ENCODE data around the gene FBXL19.
A peak's percentile ranks its signal among the peaks of the same experiment; 100 is the strongest.

FBXL19 gene

DNA sequence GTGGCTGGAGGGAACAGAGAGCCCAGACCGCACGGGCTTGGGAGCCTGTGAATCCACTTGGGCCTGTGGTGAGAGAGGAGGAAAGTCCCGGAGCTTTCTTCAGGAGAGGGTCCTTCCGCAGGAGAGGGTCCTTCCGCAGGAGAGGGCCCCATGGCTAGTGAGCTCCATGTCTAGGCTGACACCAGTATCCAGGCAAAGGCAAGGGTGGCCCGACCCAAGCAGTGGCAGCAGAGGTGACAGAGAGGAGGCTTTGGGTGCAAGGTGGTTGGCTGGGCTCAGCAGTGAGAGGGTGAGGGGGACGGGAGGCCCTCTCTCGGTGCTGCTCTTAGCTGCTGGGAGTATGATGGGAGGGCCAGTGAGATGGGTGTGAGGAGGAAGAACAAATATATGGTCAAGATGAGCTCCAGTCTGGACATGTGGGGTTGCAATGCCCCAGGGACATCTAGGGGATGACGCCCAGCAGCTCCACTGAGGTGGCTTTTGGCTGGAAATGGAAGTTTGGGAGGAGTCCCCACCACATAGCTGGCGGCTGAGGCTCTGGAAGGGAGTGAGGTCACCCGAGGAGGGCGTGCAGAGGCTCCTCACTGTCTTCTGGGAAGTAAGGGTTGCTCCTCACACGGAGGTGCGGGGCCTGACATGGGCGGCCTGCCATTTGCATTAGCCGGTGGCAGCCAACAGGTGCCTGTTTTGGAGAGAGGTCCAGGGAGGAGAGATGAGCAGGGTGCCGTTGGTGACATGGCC lies 59.3 kb downstream of the FBXL19 start:
- DNase-seq (ENCODE audit: extremely low spot score, insufficient read length, low read depth) (no peak), FAIRE-seq (no peak)

DNA sequence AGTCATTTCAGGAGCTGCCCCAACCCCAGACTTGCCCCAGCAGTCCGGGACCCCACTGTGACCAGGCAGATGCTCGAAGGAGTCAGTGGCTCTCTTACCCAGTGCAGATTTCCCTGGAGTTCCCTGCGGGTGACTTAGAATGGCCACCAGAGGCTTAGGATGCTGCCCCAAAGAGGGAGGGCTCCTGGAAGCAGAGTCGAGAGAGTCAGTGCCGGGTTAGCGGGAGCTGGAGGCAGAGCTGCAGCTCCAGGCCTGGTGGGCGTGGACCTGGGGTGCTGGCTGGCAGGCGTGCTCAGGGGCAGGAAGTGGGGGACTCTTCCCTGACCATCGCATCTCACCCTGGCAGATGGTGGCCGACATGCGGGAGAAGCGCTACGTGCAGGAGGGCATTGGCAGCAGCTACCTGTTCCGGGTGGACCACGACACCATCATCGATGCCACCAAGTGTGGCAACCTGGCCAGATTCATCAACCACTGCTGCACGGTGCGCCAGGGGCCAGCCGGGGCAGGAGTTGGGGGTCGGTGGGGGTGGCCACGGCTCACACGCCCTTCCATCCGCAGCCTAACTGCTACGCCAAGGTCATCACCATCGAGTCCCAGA lies 60.0 kb downstream of the FBXL19 start:
- DNase-seq (ENCODE audit: extremely low spot score, insufficient read length, low read depth) (no peak), FAIRE-seq (no peak)

DNA sequence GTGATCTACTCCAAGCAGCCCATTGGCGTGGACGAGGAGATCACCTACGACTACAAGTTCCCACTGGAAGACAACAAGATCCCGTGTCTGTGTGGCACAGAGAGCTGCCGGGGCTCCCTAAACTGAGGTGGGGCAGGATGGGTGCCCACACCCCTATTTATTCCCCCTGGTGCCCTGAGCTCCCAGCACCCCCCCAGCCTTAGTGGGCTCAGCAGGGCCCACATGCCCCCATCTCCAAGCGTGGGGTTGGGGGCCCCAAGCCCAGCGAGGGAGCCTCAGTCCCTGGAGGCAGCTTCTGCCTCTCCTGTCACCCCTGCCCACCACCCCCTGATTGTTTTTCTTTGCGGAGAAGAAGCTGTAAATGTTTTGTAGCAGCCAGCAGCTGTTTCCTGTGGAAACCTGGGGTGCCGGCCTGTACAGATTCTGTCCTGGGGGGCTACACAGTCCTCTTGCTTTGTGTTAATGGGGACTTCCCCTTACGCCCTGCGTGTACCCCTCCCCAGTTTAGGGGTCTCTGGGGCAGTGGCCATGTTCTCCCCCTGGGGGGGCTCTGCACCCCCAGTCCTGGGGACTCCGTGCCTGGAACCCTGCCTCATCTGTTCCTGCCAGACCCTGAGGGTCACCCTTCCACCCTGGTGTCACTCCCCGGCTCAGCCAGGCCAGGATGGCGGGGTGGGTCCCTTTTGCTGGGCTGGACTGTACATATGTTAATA lies 60.7 kb downstream of the FBXL19 start:
- no peak for DNase-seq (ENCODE audit: extremely low spot score, insufficient read length, low read depth)
- no peak for FAIRE-seq

DNA sequence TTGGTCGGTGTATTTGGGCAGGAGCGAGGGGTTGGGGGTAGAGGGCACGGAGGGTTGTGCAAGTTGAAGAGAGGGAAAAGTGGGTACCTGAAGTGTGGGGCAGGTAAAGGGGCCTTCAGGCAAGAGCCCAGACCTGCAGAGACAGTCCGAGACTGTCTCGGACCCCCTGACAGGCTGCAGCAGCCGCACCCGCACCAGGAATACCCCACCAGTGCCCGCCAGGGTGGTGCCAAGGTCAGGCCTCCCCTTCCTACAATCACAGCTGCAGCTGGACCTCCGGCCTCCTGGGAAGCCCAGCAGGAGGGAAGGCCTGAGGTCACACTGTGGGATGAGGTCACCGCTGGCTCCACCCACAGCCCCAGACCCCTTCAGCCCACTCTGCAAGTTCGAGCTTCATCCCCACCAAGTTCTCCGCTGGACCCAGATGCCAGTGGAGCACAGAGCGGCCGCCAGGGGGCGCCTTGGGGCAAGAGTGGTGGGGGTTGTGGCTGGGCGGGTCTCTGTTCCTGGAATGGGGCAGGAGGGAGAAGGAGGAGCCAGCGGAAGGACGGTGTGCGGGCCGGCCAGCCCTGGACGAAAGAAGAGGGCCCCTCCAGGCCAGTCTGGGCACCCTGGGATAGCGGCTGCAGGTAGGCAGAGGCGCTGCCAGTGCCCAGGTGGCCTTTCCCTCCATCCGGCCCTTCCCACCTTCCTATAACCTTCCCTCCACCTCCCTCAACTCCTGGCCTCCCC lies 61.5 kb downstream of the FBXL19 start, which contains the start of gene HSD3B7:
HSD3B7 (plus strand) TSS at position 539 of the 732 bp plus-strand sequence. CDS start 452 bp downstream, outside the sequence.
- FAIRE-seq = peak; percentile 38
- peak; percentile 78 for DNase-seq (ENCODE audit: extremely low spot score, insufficient read length, low read depth)

DNA sequence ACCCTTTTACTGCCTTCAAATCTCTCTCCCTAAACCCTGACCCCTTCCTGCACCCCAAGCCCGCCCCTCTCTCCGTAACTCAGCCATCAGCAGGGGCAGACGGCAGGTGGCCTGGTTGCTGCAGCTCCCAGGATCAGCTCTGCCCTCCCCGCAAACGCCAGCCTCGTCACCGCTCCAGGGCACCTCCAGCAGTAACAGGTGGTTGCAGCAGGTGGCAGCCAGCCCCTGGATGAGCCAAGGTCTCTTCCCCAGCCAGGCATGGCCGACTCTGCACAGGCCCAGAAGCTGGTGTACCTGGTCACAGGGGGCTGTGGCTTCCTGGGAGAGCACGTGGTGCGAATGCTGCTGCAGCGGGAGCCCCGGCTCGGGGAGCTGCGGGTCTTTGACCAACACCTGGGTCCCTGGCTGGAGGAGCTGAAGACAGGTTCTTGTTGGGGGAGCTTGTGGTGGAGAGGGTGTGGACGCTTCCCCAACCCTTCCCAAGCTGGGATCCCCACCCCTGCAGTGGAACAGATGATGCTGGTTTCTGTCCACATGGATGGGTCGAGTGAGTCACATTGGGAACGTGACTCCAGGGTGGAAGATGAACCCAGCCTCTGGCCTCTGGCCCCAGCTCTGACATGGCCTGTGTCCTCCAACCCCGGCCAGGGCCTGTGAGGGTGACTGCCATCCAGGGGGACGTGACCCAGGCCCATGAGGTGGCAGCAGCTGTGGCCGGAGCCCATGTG lies 62.2 kb downstream of the FBXL19 start:
- DNase-seq (ENCODE audit: extremely low spot score, insufficient read length, low read depth) = no peak
- no peak for FAIRE-seq

DNA sequence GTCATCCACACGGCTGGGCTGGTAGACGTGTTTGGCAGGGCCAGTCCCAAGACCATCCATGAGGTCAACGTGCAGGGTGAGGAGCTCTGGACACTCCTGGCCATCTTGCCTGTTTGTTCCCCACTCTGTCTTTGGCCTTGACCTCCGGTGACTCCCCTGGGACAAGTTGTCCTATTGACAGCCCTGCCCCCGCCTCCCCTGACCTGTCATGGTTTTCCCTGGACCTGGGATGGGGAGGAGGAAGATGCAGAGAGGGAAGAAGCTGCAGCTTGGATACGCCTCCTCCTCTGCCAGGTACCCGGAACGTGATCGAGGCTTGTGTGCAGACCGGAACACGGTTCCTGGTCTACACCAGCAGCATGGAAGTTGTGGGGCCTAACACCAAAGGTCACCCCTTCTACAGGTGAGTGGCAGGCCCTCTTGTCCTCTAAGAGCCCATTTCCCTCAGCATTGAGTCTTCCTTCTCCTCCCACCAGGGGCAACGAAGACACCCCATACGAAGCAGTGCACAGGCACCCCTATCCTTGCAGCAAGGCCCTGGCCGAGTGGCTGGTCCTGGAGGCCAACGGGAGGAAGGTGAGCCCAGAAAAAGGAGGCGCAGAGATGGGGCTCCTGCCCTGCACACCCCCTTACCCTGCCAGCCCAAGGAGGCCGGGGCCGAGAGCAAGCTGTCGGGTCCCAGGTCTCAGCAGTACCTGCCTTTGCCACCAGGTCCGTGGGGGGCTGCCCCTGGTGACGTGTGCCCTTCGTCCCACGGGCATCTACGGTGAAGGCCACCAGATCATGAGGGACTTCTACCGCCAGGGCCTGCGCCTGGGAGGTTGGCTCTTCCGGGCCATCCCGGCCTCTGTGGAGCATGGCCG lies 63.0 kb downstream of the FBXL19 start:
- FAIRE-seq (no peak), DNase-seq (ENCODE audit: extremely low spot score, insufficient read length, low read depth) (no peak)

DNA sequence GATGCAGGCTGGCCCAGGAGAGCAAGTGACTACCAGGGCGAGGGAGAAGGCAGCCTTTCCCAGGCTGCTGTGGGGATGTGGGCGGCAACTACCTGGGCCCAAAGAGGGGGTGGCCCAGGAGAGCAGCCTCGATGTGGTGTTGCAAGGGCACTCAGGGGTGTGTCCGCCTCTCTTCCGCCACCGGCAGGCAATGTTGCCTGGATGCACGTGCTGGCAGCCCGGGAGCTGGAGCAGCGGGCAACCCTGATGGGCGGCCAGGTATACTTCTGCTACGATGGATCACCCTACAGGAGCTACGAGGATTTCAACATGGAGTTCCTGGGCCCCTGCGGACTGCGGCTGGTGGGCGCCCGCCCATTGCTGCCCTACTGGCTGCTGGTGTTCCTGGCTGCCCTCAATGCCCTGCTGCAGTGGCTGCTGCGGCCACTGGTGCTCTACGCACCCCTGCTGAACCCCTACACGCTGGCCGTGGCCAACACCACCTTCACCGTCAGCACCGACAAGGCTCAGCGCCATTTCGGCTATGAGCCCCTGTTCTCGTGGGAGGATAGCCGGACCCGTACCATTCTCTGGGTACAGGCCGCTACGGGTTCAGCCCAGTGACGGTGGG lies 64.3 kb downstream of the FBXL19 start:
- DNase-seq (ENCODE audit: extremely low spot score, insufficient read length, low read depth) (no peak), FAIRE-seq (no peak)

DNA sequence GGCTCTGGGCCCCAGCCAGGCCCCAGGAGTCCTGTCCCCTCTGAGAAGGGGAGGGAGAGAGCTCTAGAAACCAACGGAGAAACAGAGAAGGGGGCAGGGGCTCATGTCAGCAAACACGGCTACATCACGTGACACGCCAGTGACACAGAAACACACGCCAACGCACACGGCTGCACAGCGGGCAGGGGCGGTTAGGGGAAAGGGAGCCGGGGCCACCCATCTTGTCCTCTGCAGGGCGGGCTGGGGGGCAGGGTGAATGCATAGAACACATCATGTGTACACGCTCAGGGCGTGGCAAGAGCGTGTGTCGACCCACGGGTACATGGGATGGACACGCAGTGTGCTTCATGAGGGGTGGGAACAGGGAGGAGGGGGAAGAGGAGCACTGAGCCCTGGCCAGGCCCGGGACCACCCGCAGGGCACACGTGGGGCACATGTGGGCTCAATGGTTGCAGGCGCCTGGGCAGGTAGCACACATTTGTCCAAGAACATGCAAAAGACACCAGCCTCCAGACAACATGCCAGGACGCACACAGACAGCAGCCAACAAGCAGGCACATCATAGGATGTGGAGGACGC lies 66.2 kb downstream of the FBXL19 start:
- FAIRE-seq = no peak
- no peak for DNase-seq (ENCODE audit: extremely low spot score, insufficient read length, low read depth)

DNA sequence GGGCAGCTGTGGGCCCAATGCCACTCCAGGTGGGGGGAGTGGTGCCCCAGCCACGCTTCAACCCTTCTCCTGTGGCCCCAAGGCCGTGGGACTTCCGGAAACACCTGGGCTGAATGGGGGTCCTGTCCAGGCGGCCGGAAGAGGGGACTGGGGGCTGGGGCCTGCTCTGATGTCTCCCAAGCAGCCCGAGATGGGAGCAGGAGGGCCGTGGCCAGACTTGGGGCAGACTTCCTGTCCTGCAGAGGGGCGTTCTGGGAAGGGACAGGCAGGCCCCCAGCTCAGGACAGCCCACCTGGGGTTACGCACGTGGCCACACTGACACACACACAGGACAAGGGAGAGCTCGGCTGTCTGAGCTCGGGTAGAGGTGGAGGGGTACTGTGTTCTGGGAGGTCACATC lies 66.7 kb downstream of the FBXL19 start:
- FAIRE-seq (no peak), DNase-seq (ENCODE audit: extremely low spot score, insufficient read length, low read depth) (no peak)

DNA sequence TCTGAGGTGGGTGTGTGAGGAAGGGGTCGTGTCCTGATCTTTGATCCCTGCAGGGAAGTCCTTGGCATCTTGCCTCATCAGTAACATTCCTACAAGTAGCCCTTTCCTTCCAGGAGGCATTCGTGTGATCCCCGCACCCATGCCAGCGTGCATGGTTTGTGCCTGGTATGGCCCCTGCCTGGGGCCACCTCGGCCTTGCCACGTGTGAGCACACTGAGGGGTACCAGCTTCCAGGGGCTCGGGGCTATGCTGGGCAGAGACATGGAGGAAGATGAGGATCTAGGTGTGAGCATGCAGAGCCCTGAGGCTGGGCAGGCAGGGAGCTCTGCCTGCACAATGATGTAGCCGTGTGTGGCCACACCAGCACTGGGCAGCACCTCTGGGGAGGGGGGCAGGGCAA lies 67.7 kb downstream of the FBXL19 start:
- DNase-seq (ENCODE audit: extremely low spot score, insufficient read length, low read depth) (no peak), FAIRE-seq (no peak)

DNA sequence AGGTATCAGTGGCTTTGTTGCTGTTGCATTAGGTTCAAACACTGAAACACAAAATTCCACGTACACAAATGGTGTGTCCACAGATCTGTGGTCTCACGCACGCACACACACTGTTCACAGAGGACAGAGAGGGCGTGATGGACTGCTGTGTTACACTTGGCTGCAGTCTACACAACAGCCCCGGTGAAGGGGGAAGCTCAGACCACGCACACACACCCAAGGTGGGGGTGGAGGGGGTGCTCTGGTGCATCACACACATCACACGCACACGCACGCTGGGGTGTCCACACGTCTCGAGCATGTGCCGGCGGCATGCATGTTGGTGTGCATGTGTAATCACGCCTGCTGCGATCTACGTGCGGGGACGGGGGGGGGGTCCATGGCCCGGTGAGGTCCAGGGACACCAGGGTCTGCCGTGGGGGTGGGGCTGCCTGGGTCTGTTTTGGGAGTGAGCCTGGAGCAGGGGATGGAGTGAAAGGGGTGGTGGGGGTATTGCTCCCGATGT lies 69.0 kb downstream of the FBXL19 start:
- FAIRE-seq (no peak), DNase-seq (ENCODE audit: extremely low spot score, insufficient read length, low read depth) (no peak)

DNA sequence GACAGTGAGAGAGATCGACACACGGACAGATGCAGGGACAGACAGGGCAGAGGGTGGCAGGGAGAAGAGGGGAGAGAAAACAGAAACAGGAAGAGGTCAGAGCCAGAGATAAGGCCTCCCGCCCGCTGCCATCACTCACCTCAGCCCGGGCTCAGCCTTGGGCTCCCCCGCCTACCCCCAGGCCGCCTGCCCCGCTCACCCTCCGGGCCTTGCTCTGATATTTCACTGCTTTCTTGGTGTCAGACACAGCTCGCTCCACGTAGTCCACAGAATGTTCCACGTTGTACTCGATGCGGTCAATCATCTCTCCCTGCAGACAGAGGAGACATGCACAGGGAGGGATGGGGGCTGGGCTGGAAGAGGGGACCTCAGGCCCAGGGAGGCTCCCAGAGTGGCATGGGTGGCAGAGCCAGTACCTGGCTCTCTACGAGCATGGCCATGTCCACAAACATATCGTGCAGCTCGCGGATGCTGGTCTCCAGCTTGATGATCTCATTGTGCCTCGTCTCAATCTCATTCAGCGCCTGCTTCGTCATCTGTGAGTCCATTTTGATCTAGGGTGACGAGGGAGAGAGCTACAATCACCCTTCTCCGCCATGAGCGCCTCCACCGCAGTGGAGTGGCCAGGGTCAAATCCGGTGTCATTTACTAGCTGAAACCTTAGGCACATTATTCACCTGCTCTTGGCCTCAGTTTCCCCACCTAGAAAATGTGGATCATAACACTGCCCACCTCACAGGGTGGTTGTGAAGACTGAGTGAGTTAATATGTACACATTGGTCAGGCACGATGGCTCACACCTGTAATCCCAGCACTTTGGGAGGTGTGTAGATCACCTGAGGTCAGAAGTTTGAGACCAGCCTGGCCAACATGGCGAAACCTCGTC lies 69.8 kb downstream of the FBXL19 start:
- DNase-seq (ENCODE audit: extremely low spot score, insufficient read length, low read depth) (no peak), FAIRE-seq (no peak)

DNA sequence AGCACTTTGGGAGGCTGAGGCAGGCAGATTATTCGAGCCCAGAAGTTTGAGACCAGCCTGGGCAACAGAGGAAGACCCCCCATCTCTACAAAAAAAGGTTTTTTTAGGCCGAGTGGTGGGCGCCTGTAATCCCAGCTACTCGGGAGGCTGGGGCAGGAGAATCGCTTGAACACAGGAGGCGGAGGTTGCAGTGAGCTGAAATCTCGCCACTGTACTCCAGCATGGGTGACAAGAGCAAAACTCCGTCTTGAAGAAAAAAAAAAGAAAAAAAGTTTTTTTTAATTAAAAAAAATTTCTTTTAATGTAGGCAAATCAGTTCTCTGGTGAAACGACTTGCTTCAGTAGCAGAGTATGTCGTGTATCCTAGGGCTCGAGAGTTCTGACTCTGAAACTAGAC lies 72.6 kb downstream of the FBXL19 start:
- DNase-seq (ENCODE audit: extremely low spot score, insufficient read length, low read depth) (no peak), FAIRE-seq (no peak)

DNA sequence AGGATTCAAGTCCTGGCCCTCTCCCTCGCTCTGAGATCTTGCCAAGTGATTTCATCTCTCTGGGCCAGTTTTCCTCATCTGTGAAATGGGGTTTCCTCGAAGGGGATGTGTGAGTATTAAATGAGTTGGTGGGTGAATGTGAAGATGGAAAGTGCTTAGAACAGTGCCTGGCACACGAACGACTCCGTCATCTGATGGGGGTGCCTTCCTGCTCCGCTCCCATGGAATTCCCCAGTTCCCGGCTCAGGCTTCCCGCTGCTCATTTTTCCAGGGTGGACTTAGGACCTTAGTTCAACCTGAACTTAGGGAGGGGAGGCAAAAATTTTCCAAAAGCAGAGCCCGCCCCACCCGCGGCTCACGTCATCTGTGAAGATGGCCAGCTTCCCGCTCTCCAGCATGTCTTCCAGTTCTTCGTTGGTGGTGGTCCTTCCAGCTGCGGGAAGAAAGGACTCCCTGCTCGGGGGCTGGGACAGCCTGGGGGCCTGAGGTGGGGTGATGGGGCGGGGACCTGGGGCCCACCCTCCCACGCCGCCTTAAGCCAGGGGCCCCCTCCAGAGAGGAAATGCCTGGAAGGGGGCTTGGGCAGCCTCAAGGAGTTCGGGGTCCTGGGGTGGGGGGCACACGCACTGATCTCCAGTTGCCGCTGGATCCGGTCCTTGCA lies 73.1 kb downstream of the FBXL19 start:
- no peak for FAIRE-seq
- no peak for DNase-seq (ENCODE audit: extremely low spot score, insufficient read length, low read depth)

DNA sequence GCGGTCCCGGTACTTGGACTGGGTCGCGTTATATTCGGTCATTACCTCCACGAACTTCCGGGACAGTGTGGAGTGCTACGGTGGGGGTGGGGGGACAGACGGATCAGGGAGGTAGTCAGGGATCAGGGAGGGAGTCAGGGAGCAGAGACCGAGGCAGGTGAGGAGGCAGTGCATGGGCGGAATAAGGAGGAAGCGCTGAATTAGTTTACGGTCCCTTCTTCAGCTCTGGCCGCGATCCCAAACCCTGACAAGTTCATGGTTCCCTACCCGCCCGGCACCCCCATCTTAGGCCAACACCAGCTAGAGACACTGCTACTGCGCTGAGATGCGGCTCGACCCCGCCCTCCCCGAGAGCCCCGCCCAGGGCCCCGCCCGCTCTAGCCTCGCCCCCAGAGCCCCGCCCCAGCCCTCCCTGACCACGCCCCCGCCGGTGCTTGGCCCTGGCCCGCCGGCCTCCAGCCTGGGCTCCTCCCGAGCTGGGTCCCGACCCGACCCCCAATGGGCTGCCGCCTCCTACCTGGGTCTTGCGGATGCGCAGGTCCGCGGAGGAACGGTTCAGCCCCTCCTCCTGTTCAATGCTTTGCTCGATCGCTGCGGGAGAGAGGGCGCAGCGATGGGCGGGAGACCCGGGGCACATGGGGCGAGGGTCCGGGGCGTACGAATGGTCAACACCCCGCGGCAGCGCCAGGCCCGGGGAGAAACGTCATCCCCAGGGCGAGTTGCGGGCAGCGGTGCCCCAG lies 73.8 kb downstream of the FBXL19 start:
- peak; percentile 49 for FAIRE-seq

More for the DNA sequence above, 73.8 kb downstream of the FBXL19 start:
- DNase-seq (ENCODE audit: extremely low spot score, insufficient read length, low read depth) = peak; percentile 99
